Rectal smooth muscle tissue (tissue), 1 donor: ENCODE results near the gene CHST11.

ENCODE experiments used
- H3K27ac ChIP-seq: one replicate; pipeline ENCODE4 v1.7.0; 2013; ENCODE audit warnings: low read depth, low read length, inconsistent platforms
- H3K27me3 ChIP-seq: one replicate; pipeline ENCODE4 v1.7.0; 2013; ENCODE audit warnings: low read length; ENCODE audit not compliant: control insufficient read depth, insufficient read depth
- H3K36me3 ChIP-seq: one replicate; pipeline ENCODE4 v1.7.0; 2013; ENCODE audit warnings: low read length; ENCODE audit not compliant: control insufficient read depth, insufficient read depth
- H3K4me1 ChIP-seq: one replicate; pipeline ENCODE4 v1.7.0; 2013; ENCODE audit warnings: low read length; ENCODE audit not compliant: control insufficient read depth, insufficient read depth
- H3K4me3 ChIP-seq: one replicate; pipeline ENCODE4 v1.7.0; 2013; ENCODE audit warnings: low read length
- H3K9ac ChIP-seq: one replicate; pipeline ENCODE4 v1.7.0; 2013; ENCODE audit warnings: low read length

The CHST11 gene

GRCh38 chr12:104668274-104668718, 211.5 kb downstream of the CHST11 start:
- no peak overlapping the region for H3K4me3 ChIP-seq
- H3K9ac ChIP-seq: no peak overlapping the region
- no peaks in the 10 kb centered on the region for H3K27me3 ChIP-seq
- H3K36me3 ChIP-seq: no peaks in the 10 kb centered on the region
- peak overlapping the region; percentile 72 for H3K27ac ChIP-seq
- peaks cover 64% of the 10 kb centered on the region for H3K4me1 ChIP-seq

GRCh38 chr12:104669089-104669721, 212.5 kb downstream of the CHST11 start:
- Histone ChIP-seq H3K27ac (peak overlapping the region; percentile 72), H3K27me3 (no peaks in the 10 kb centered on the region), H3K9ac (no peak overlapping the region), H3K36me3 (no peaks in the 10 kb centered on the region), H3K4me1 (peaks cover 68% of the 10 kb centered on the region), H3K4me3 (peak overlapping the region; percentile 31)

GRCh38 chr12:104669851-104670337, 213.1 kb downstream of the CHST11 start:
- Histone ChIP-seq H3K27me3 (no peaks in the 10 kb centered on the region), H3K9ac (no peak overlapping the region), H3K4me3 (no peak overlapping the region), H3K36me3 (no peaks in the 10 kb centered on the region), H3K4me1 (peaks cover 67% of the 10 kb centered on the region), H3K27ac (peak overlapping the region; percentile 46)

- Histone ChIP-seq H3K9ac (no peak overlapping the region), H3K4me3 (no peak overlapping the region), H3K27ac (peak overlapping the region; percentile 15), H3K36me3 (no peaks in the 10 kb centered on the region), H3K4me1 (peaks cover 67% of the 10 kb centered on the region), H3K27me3 (no peaks in the 10 kb centered on the region)
Observed at GRCh38 chr12:104670439-104671408, 214.0 kb downstream of the CHST11 start.

GRCh38 chr12:104671409-104672095, 214.8 kb downstream of the CHST11 start:
- Histone ChIP-seq H3K9ac (no peak overlapping the region), H3K4me1 (peaks cover 67% of the 10 kb centered on the region), H3K27ac (no peak overlapping the region), H3K27me3 (no peaks in the 10 kb centered on the region), H3K4me3 (no peak overlapping the region), H3K36me3 (no peaks in the 10 kb centered on the region)

GRCh38 chr12:104672096-104672445, 215.3 kb downstream of the CHST11 start:
- no peaks in the 10 kb centered on the region for H3K27me3 ChIP-seq

GRCh38 chr12:104672501-104673265, 215.9 kb downstream of the CHST11 start:
- Histone ChIP-seq H3K4me3 (no peak overlapping the region), H3K27me3 (no peaks in the 10 kb centered on the region), H3K9ac (no peak overlapping the region), H3K36me3 (no peaks in the 10 kb centered on the region), H3K27ac (peak overlapping the region; percentile 61), H3K4me1 (peaks cover 62% of the 10 kb centered on the region)

More at GRCh38 chr12:104672096-104672445, 215.3 kb downstream of the CHST11 start:
- H3K27ac ChIP-seq: no peak overlapping the region
- H3K4me3 ChIP-seq: no peak overlapping the region
- peaks cover 67% of the 10 kb centered on the region for H3K4me1 ChIP-seq
- H3K36me3 ChIP-seq: no peaks in the 10 kb centered on the region
- no peak overlapping the region for H3K9ac ChIP-seq

- Histone ChIP-seq H3K36me3 (no peaks in the 10 kb centered on the region), H3K4me3 (no peak overlapping the region), H3K9ac (no peak overlapping the region), H3K4me1 (peaks cover 56% of the 10 kb centered on the region), H3K27me3 (no peaks in the 10 kb centered on the region), H3K27ac (peak overlapping the region; percentile 61)
Observed at GRCh38 chr12:104673294-104673693, 216.5 kb downstream of the CHST11 start.

GRCh38 chr12:104673696-104674482, 217.1 kb downstream of the CHST11 start:
- no peak overlapping the region for H3K4me3 ChIP-seq
- H3K4me1 ChIP-seq: peaks cover 51% of the 10 kb centered on the region
- no peaks in the 10 kb centered on the region for H3K36me3 ChIP-seq
- H3K9ac ChIP-seq: no peak overlapping the region
- H3K27ac ChIP-seq: peak overlapping the region; percentile 61
- no peaks in the 10 kb centered on the region for H3K27me3 ChIP-seq

GRCh38 chr12:104676636-104677035, 219.9 kb downstream of the CHST11 start:
- H3K4me3 ChIP-seq: no peak overlapping the region
- H3K9ac ChIP-seq: no peak overlapping the region
- H3K36me3 ChIP-seq: no peaks in the 10 kb centered on the region
- no peak overlapping the region for H3K27ac ChIP-seq
- H3K4me1 ChIP-seq: peaks cover 27% of the 10 kb centered on the region
- H3K27me3 ChIP-seq: no peaks in the 10 kb centered on the region

- Histone ChIP-seq H3K36me3 (no peaks in the 10 kb centered on the region), H3K27me3 (no peaks in the 10 kb centered on the region), H3K4me1 (peaks cover 18% of the 10 kb centered on the region), H3K27ac (no peak overlapping the region), H3K4me3 (no peak overlapping the region), H3K9ac (no peak overlapping the region)
Observed at GRCh38 chr12:104677441-104678089, 220.8 kb downstream of the CHST11 start.
